Activated CD8-positive, alpha-beta T cell treated with anti-CD3 and anti-CD28 coated beads for 36 hours (primary cell): Measurements from ENCODE around the gene IFT81. TPM values are rescaled to one million over a fixed set of nuclear protein-coding genes. Genes with fewer than 3 reads are reported as not detected.

ENCODE experiments used
- ATAC-seq: fragments of 200-7000 bp; cut with Tn5 transposase; one replicate; pipeline ENCODE4 v1.10.0; 2021; ENCODE audit warnings: mild to moderate bottlenecking, moderate library complexity
- CTCF ChIA-PET: fragments of 350-600 bp; sonication (Branson Sonifier 250); formaldehyde crosslinking; loops from one replicate; lab custom pipeline; 2021; ENCODE audit warnings: antibody characterized with exemption; lab: Charles Lee
- POLR2A ChIA-PET: fragments of 350-600 bp; sonication (Branson Sonifier 250); formaldehyde crosslinking; loops from one replicate; lab custom pipeline; 2021; ENCODE audit warnings: antibody characterized with exemption; lab: Charles Lee
- DNase-seq: peaks from one replicate; pipeline ENCODE4 v3.0.0-alpha.2; 2020
- H3K27ac Mint-ChIP-seq: one replicate; pipeline ENCODE4 v1.8.0; 2021; ENCODE audit warnings: mild to moderate bottlenecking, mixed read lengths
- H3K27me3 Mint-ChIP-seq: one replicate; pipeline ENCODE4 v1.8.0; 2021; ENCODE audit warnings: mixed read lengths
- H3K36me3 Mint-ChIP-seq: one replicate; pipeline ENCODE4 v1.8.0; 2021; ENCODE audit warnings: low read depth, mixed read lengths
- H3K4me1 Mint-ChIP-seq: one replicate; pipeline ENCODE4 v1.8.0; 2021; ENCODE audit warnings: low read depth, mixed read lengths
- H3K4me3 Mint-ChIP-seq: one replicate; pipeline ENCODE4 v1.8.0; 2021; ENCODE audit warnings: mild to moderate bottlenecking, moderate library complexity, mixed read lengths
- H3K9me3 Mint-ChIP-seq: one replicate; pipeline ENCODE4 v1.8.0; 2021; ENCODE audit warnings: mixed read lengths
- CTCF ChIP-seq: fragments of 200-600 bp; IDR thresholded peaks from one replicate; pipeline ENCODE4 v1.8.0; 2022; ENCODE audit warnings: antibody characterized with exemption, mild to moderate bottlenecking
- intact Hi-C: fragments of 100-400 bp; cut with micrococcal nuclease; formaldehyde crosslinking; loops from one replicate; pipeline ENCODE4 v1.10.0; 2022
- total RNA-seq, 2 experiments: library from RNA; stranded (reverse); gene quantifications; one replicate each; pipeline ENCODE4 v1.2.3, GENCODE V29; 2021

The IFT81 gene
- total RNA-seq, 2 experiments from 2014 or later, result 1.8 to 2.8 TPM

GRCh38 chr12:110246636-110247339, 122.6 kb downstream of the IFT81 start:
- ATAC-seq (no peak), DNase-seq (no peak)
- ChIA-PET CTCF (no interaction called here), POLR2A (no interaction called here)
- H3K36me3 Mint-ChIP-seq, result no peaks in the 10 kb centered on the region
- no peaks in the 10 kb centered on the region for H3K4me1 Mint-ChIP-seq
- no peak overlapping the region for H3K4me3 Mint-ChIP-seq
- no peak overlapping the region for H3K27ac Mint-ChIP-seq
- no peaks in the 10 kb centered on the region for H3K27me3 Mint-ChIP-seq
- no peak for TF ChIP-seq CTCF
- intact Hi-C loops, result no loop called here
- H3K9me3 Mint-ChIP-seq, result no peaks in the 10 kb centered on the region

GRCh38 chr12:110247340-110248095, 123.4 kb downstream of the IFT81 start:
- ChIA-PET CTCF (interaction anchor here (0.7 to 1.1 kb wide), 2 partner anchors 10 to 146 kb away, joined by 3 read pairs; no protein-coding TSS in a partner anchor), POLR2A (no interaction called here)
- Mint-ChIP-seq H3K36me3 (no peaks in the 10 kb centered on the region), H3K27me3 (no peaks in the 10 kb centered on the region), H3K4me3 (no peak overlapping the region), H3K4me1 (no peaks in the 10 kb centered on the region), H3K9me3 (no peaks in the 10 kb centered on the region), H3K27ac (no peak overlapping the region)
- no peak for TF ChIP-seq CTCF
- DNase-seq (no peak), ATAC-seq (no peak)
- intact Hi-C loops, result no loop called here

- Mint-ChIP-seq H3K36me3 (no peaks in the 10 kb centered on the region), H3K27ac (no peak overlapping the region), H3K4me1 (no peaks in the 10 kb centered on the region), H3K9me3 (no peaks in the 10 kb centered on the region), H3K4me3 (no peak overlapping the region), H3K27me3 (no peaks in the 10 kb centered on the region)
- ChIA-PET CTCF (interaction anchor here (0.7 to 1.3 kb wide), 3 partner anchors 9 to 147 kb away, joined by 3 read pairs; no protein-coding TSS in a partner anchor), POLR2A (no interaction called here)
- DNase-seq, result no peak
- ATAC-seq, result no peak
- intact Hi-C loops, result no loop called here
- no peak for TF ChIP-seq CTCF
Observed at GRCh38 chr12:110248096-110248447, 123.9 kb downstream of the IFT81 start.

GRCh38 chr12:110249105-110249504, 124.9 kb downstream of the IFT81 start:
- Mint-ChIP-seq H3K4me1 (no peaks in the 10 kb centered on the region), H3K36me3 (no peaks in the 10 kb centered on the region), H3K4me3 (no peak overlapping the region), H3K27me3 (no peaks in the 10 kb centered on the region), H3K9me3 (no peaks in the 10 kb centered on the region), H3K27ac (no peak overlapping the region)
- POLR2A ChIA-PET, result no interaction called here
- CTCF ChIA-PET, result interaction anchor here (1.1 to 1.6 kb wide), 3 partner anchors 8 to 75 kb away, joined by 3 to 4 read pairs (median 3); no protein-coding TSS in a partner anchor
- ATAC-seq (no peak), DNase-seq (no peak)
- intact Hi-C loops, result no loop called here
- TF ChIP-seq CTCF, result no peak

- intact Hi-C loops, result no loop called here
- no peaks in the 10 kb centered on the region for H3K36me3 Mint-ChIP-seq
- H3K4me3 Mint-ChIP-seq, result no peak overlapping the region
- H3K9me3 Mint-ChIP-seq, result no peaks in the 10 kb centered on the region
- H3K4me1 Mint-ChIP-seq, result no peaks in the 10 kb centered on the region
- ATAC-seq (no peak), DNase-seq (no peak)
- TF ChIP-seq CTCF, result no peak
- no peak overlapping the region for H3K27ac Mint-ChIP-seq
- ChIA-PET POLR2A (interaction anchor here (0.6 kb wide), 1 partner anchor 16 kb away, joined by 3 read pairs; no protein-coding TSS in a partner anchor), CTCF (interaction anchor here (1.1 to 1.6 kb wide), 3 partner anchors 8 to 10 kb away, joined by 3 to 4 read pairs (median 4); no protein-coding TSS in a partner anchor)
- H3K27me3 Mint-ChIP-seq, result no peaks in the 10 kb centered on the region
Observed at GRCh38 chr12:110249716-110250225, 125.6 kb downstream of the IFT81 start.
